Fibroblast of the conjunctiva (primary cell): Measurements from ENCODE around the gene DIAPH2.
A peak's percentile ranks its signal among the peaks of the same experiment; 100 is the strongest.
"Not testable (repeated sequence)": the region's sequence is repeated elsewhere in the genome, so short reads cannot be mapped to it uniquely, and the experiment has no call there.

ENCODE experiments used
- DNase-seq: peaks from one replicate; pipeline ENCODE4 v3.0.0-alpha.2; 2010; ENCODE audit warnings: low read depth

DIAPH2 gene

DNA sequence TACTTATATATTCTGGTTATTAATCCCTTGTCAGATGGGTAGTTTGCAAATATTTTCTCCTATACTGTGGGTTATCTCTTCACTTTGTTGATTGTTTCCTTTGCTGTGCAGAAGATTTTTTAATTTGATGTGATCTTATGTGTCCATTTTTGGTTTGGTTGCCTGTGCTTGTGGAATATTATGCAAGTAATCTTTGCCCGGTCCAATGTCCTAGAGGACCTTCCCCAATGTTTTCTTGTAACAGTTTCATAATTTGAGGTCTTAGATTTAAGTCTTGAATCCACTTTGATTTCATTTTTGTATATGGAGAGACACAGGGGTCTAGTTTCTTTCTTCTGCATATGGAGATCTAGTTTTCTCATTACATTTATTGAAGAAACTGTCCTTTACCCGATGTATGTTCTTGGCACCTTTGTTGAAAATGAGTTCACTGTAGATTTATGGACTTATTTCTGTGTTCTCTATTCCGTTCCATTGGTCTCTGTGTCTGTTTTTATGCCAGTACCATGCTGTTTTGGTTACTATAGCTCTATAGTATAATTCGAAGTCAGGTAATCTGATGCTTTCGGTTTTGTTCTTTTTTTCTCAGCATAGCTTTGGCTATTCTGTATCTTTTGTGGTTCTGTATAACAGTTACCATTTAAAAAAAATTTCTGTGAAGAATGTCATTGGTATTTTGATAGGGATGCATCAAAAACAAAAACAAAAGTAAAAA is 34.7 kb downstream of the DIAPH2 start:
- DNase-seq = no peak

DNA sequence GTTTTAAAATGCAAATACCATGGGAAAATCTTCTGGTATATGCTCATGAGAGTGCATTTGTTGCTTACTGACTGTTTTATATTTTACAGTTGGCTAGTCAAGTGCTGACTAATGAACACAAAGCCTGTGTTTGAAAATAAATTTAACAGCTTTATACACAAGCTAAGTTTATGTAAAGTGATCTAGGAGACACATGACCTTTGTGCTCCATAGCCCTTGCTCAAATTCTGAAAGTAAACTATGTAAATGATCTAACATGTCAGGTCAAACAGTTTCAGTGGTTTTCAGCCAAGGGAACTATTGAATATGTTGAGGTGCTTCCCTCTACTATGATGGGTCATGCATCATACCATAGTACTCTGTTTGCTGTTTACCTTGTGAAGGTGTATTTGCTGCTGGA is 36.7 kb downstream of the DIAPH2 start:
- no peak for DNase-seq

DNA sequence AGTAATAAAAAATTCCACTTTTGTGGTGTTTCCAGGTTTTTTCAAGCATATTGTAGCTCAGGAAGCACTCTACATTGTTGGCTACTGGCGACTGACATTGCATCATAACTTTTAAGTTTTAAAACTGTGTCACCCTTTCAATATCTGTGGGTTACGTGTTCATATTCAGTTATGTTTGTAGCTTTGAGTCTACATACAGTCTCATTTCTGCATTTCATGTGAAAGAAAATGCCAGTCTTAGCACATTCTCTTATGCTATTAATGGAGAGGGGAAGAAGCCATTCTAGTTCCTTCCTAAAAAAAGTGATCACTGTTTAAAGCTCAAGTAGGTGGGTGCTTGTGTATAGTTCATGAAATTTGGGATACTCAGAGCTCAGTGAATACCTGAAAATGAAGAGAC is 38.1 kb downstream of the DIAPH2 start:
- DNase-seq = no peak

DNA sequence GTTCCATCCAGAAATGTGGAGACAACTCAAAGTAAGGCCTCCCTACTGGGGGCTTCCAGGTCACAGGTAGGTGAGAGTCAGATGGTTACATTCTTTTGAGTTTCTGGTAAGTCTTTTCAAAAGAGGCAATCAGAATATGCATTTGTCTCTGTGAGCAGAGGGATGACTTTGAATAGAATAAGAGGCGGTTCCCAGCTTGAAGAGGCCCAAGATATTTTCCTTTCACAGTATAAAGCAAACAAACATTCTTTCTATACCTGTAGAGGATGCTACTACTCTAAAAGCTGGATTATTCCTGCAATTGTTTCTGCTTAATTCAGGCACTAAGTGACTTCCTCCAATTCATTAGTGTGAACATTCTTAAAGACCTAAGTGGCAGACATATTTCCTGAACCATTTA is 44.4 kb downstream of the DIAPH2 start:
- no peak for DNase-seq

DNA sequence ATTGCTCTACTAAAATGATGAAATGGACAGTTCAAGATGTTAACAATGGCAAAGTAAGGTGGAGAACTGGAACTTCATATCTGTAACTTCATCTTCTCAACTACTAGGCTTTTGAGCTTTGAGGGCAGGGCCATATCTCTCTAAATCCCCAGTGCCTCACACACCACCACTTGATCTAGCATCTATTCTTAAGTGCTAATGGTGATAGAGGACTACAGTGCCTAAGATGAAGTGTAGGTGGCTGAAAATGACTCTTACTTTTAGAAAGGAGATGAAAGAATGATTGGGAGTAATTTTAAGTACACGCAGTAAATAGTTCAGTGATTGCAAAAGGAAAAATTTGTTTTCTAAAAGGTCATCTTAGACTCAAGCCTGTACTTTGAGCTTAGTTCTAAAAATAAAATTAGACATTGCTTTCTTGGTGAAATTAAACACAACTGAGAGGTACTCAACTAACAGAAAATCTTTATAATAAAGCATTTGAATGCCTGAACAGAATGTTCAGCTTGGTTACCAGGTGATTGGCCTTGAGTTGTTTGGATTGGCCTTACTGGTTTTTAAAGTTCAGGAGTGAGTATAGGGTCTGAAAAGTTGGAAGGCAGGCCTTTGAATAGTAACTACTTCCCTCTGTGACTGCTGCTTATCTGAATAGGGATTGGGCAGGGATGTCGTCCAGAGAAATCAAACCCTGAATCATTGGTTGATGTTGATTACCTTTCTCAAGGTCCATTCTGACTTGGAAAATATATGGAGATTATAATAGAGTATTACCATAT is 45.4 kb downstream of the DIAPH2 start:
- no peak for DNase-seq

DNA sequence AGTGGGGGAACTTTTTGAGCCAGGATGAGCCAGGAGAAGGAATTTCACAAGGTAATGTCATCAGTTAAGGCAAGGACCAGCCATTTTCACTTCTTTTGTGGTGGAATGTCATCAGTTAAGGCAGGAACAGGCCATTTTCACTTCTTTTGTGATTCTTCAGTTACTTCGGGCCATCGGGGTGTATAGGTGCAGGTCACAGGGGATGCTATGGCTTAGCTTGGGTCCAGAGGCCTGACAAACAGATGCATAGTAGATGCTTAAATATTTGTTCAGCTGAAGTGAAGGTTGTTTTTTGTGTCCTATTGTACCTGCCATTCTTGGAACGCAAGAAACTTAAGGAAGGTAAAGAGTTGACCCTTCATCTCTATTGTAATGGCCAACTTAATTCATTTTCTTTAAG is 46.4 kb downstream of the DIAPH2 start:
- DNase-seq = not testable (repeated sequence)

DNA sequence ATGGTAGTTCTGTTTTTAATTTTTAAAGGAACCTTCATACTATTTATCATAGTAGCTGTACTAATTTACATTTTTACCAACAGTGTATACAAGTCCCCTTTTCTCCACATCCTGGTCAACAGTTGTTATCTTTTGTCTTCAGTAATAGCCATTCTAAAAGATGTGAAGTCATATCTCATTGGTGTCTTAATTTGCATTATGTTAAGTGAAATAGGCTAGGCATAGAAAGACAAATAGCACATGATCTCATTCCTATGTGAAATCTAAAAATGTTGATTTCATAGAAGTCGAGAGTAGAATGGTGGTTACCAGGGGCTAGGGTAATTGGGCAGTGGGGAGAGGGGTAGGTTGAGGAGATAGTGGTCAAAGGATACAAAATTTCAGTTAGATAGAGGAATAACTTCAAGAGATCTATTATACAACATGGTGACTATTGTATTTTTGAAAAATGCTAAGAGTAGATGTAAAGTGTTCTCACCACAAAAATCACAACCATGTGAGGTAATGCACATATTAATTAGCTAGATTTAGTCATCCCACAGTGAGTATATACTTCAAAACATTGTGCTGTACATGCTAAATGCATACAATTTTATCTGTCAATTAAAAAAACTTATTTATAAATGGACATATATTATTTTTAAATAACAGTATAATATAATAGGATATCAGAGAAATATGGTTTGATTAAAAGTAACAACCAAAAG is 58.9 kb downstream of the DIAPH2 start:
- no peak for DNase-seq

DNA sequence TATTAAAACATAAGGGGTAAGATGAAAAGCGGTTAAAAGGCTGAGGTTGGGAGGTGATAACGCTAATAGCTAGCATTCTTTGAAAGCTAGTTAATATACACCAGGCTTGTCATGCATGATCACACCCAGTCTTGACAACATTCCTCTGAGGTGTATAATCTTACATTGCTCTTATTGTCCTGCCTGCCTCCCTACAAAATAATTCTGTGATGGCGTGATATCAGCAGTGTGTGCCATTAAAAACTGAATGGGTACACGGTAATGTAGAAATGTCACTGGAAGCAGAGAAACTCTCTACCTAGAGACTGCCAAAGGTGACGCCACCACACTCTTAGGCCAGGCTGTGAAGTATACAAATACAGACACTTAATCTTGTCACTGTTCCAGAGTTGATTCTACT is 68.1 kb downstream of the DIAPH2 start:
- no peak for DNase-seq

DNA sequence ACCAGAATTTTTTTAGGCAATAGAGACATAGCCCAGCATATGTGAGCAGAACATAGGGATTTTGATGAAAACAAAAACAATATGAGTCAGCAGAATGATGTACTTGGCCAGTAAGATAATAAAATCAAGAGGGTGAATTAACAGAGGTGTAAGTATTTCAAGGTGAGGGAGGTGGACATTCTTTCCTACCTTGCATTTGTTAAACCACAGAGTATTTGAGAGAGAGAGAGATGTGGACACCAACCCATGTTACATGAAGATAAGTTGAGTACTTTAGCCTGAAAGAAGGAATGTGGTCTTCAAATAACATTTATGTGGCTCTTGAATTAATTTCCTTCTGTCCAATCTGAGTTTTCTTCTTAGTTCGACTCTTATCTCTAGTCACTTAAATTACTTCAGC is 68.6 kb downstream of the DIAPH2 start:
- DNase-seq = no peak

DNA sequence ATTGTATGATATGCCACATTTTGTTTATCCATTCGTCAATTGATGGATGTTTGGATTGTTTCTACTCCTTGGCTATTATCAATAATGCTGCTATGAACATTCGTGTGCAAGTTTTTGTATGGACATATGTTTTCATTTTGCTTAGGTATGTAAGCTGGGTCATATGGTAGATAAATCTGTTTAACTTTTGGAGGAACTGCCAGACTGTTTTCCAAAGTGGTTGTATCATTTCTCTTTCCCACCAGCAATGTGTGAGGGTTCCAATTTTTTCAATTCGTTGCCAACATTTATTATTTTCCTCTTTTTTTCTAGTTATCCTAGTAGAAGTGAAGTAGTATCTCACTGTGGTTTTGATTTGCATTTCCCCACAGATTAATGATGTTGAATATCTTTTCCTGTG is 71.8 kb downstream of the DIAPH2 start:
- DNase-seq = no peak

DNA sequence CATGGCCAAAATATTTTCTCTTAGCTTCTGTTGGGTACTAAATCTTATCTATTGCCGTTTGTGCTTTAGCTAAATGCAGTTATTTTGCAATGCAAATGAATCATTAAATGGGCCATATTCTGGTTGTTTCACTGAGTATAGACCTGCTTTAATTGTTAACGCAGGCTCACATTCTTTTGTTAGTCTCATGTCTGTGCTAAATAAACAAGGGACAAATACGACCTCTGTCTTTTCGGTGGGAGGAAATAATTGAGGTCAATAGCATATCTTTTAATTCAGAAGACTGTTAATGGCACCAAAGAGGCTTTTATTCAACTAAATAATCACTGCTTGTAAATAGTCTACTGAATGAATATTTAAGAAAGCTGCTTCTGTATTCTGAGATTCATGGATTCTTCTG is 76.9 kb downstream of the DIAPH2 start:
- DNase-seq = no peak

DNA sequence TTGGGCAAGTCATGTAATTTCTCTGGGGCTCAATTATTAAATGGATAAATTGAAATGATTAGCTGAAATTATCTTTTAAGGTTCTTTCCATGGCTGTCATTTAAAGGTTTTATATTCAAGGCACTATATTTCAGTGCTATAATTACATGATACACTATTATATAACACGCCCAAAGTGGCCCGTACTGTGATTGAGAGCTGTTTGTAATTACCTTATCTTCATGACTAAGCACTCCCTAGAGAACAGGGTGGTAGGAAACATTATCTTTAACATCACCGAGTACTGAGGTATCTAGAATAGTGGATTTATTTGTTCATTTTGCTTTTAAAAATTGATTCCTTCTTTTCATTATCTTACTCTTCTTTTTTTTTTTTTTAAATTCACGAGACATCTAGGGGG is 79.0 kb downstream of the DIAPH2 start:
- no peak for DNase-seq

DNA sequence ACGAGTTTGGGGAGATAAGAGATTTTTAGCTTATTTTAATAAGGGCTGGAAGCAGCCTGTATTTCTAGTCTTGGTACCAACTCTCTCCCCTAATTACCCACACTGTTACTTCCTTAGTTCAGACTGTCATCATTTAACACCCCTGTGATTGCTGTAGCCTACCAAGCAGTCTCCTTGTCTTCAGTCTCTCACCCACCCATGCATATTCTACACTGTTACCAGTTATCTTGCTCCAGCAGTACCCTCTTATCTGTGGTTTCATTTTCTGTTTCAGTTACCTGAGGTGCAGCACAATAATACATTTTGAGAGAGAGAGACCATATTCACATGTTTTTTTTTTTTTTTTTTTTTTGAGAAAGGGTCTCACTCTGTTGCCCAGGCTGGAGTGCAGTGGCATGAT is 80.2 kb downstream of the DIAPH2 start:
- DNase-seq = no peak

DNA sequence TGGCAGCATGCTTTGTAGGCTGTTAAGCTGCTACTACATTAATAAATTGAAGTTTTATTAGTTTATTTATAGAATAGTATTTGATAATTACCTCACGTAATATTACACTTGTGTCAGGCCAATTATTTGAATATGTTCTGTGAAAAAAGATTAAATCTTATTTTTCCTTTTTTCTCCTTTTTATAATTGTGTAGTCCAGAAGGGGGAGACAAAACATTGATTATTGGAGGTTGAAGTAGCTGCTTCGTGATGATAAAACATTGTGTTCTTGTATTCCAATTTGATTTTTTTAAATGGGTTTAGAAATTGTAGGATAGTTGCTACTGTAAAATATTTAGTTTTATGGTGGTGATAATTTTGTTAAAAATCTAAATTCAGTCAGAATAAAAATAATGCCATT is 85.7 kb downstream of the DIAPH2 start:
- DNase-seq = peak; percentile 10

DNA sequence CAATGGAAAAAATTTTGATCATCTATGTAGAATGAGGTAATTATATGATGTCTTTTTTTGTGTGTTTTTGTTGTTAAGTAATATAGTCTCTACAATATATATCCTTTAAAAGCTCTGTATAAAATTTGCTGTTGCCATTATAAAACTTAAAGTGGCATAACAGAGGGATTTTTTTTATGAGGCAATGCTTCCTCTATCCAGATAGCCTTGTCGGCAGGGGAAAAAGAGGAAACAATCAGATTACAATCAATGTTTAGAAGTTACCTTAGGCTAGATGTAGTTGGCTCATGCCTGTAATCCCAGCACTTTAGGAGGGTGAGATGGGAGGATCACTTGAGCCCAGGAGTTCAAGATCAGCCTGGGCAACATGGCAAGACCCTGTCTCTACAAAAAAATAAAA is 86.8 kb downstream of the DIAPH2 start:
- no peak for DNase-seq

DNA sequence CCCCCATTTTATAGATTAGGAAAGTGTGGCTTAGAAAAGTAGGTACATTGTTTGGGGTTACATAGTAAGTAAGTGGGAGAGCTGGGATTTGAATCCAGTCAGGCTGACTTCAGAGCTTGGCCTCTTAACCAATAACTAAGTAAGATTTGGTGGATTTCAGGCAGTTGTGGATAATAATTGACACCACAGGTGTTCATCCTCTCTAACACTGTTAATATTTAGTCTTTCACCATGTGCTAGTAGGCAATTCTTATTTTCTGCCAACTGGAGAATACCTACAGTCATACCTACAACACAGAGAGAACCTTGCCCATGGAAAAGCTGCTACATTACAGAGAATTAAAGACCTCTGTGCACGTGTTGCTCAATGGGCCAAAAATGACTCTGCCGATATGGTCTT is 89.5 kb downstream of the DIAPH2 start:
- no peak for DNase-seq

DNA sequence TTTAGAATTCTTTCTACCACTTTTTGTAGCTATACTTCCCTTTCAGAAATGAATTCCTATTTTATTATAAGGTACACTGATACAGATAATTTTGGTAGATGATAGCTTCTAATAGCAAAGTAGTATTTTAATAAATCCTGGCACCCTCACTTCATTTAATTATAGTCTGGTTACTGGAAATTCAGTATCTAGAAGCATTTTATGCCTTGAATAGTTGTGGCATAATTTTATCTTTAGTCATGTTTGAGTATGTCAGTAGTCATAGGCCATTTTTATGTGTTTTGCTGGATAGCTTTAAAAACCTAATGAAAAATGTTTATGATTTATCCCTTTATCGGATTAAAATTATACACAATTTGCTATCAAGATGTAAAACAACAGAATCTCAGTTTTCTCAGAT is 92.3 kb downstream of the DIAPH2 start:
- DNase-seq = no peak

DNA sequence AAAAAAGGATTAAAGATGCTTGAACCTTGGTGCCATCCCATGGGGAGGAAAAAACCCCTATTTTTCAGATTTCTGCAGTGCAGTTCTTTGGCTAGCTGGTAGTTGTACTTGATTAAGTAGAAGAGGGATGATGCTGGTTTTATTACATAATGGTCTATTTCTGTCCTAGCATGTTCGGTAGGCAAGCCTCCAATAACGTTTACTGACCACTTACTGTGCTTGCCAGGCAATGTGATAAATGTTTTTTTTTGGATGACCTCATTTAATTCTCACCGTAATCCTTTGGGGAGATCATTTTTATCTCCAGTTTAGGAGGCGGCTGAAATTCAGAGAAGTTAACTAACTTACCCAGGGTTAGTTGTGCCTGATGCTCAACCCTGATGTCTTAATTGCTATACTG is 106.9 kb downstream of the DIAPH2 start:
- DNase-seq = no peak

DNA sequence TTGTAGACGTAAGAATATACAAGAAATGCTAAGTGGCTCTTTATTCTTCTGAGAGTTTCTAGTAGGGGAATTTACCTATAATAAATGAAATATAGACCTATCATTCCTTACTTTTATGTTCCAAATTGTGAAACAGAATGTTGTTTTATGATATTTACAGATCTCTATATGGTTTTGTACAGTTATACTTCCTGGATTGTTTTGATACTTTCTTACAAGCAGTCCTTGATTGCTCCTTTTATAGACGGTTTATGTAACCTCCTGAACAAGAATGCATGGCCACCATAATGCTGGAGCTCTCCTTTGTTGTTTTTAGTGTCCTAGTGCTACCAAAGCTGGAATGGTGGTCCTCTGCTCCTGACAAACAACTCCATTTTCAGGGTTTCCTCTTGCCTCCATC is 107.4 kb downstream of the DIAPH2 start:
- DNase-seq = no peak

DNA sequence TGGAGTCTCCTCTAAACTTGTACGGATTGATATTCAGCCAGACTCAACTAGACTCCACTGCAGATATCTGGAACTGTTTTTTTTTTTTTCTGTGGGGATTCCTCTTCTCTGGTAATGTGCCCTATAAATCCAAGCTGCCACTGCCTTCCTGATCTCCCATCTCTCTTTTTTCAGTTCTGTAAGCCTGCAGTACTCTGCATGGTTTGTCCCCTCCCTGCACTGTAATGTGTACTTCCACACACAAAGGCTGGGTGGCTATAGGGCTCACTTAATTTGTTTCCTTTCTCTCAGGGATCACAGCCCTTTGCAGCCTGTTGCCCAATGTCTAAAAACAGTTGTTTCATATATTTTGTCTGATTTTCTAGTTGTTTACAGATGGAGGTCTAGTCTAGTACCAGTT is 114.3 kb downstream of the DIAPH2 start:
- DNase-seq = no peak

DNA sequence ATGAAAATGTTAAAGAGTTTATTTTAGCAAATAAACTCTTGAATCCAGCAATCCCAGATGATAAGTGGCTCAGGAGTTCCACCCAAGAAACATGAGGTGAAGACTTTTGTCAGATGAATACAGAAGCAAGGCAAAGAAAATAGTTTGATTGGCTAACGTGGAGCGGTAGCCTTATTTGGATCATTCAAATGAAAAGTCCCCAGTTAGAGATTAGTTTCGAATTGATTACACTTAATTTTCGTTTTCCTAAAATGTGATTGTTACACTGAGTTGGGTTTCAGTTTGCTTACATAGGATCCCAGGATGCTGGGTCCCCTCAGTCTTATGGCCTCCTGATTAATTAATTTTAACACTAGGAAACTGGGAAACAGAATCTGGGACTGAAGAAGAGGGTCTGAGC is 122.7 kb downstream of the DIAPH2 start:
- DNase-seq = no peak

DNA sequence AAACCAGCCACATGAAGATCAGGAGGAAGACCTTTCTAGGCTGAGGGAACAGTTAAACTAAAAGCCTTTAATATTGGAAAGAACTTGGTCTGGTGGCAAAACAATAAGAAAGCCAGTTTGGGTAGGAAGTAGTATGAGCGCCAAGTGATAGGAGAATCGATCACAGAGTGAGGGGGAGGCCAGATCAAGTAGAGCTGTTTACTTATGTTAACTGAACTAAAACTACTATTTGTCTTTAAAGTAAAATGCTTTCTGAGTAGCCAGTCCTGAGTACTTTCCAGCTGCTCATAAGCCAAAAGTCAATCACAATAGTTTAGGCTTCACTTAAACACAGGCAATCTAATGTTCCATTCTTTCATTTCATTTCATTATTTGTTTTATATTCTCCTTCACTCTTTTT is 136.3 kb downstream of the DIAPH2 start:
- DNase-seq = no peak

DNA sequence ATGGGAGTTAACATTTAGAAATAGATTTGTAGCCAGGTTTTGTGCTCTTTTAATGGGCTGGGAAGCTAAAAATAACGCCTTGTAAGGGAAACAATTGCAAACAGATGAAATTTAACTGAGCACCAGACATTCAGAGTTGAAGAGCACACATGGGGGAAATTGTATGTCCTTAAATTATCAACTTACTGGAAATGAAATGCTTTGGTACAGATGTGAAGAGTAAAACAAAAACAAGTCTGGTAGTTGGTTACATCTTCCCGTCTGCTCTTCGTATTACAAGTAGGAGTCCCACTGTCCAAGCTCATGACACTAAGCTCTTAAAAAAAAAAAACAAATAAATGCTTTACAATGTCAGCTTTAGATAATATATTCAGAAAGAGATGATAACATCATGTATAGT is 139.5 kb downstream of the DIAPH2 start:
- DNase-seq = no peak
